NT2/D1 (cell line): ENCODE measurements around the gene IRAK4.

Experiments used
- SUZ12 ChIP-seq: IDR thresholded peaks from 2 replicates; pipeline ENCODE4 v1.6.1; 2011; ENCODE audit not compliant: insufficient read length, insufficient read depth; ENCODE audit errors: extremely low read depth
- ZNF274 ChIP-seq: IDR thresholded peaks from 2 replicates; pipeline ENCODE4 v1.6.1; 2011; ENCODE audit warnings: mild to moderate bottlenecking, low read depth, low read length

DNA sequence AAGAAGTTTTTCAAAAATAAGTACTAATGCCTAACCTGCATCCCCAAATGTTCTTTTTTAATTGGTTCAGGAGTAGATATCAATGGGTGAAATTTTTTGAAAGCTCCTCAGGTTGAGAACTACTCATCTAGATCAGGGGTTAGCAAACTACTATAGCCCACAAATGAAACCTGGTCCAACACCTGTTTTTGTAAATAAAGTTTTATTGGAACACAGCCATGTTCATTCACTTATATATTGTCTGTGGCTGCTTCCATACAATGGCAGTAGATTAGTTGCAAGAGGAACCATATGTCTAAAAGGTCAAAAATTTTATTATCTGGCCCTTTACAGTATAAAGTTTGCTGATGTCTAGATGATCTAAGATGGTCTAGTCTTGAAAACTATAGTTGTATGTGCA lies 13.9 kb upstream of the IRAK4 start:
- TF ChIP-seq SUZ12 (no peak), ZNF274 (no peak)
